ENCODE measurements around the gene KSR1.

DNA sequence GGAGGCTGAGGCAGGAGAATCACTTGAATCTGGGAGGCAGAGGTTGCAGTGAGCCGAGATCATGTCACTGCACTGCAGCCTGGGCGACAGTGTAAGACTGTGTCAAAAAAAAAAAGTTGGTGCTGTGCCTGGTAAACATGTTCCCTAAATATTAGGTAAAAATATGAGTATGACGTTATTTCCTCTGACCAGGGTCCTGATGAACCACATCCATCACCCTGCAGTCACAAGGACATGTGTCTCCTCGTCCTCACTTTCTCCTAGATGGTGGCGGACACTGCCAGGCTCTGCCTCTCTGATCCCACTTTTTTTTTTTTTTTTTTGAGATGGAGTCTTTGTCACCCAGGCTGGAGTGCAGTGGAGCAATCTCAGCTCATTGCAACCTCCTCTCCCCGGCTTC lies 203.4 kb downstream of the KSR1 start:
- no peak for TF ChIP-seq EP300 (IDR thresholded peaks at IDR 0.05; ENCODE audit: borderline replicate concordance in 1 of 2, control insufficient read depth in 1 of 2, low read depth in 2 of 2, low read length in 2 of 2)
- TF ChIP-seq CUX1 (IDR thresholded peaks at IDR 0.05; ENCODE audit: insufficient replicate concordance, low read depth, low read length), result no peak
- TF ChIP-seq, protein P1, sequence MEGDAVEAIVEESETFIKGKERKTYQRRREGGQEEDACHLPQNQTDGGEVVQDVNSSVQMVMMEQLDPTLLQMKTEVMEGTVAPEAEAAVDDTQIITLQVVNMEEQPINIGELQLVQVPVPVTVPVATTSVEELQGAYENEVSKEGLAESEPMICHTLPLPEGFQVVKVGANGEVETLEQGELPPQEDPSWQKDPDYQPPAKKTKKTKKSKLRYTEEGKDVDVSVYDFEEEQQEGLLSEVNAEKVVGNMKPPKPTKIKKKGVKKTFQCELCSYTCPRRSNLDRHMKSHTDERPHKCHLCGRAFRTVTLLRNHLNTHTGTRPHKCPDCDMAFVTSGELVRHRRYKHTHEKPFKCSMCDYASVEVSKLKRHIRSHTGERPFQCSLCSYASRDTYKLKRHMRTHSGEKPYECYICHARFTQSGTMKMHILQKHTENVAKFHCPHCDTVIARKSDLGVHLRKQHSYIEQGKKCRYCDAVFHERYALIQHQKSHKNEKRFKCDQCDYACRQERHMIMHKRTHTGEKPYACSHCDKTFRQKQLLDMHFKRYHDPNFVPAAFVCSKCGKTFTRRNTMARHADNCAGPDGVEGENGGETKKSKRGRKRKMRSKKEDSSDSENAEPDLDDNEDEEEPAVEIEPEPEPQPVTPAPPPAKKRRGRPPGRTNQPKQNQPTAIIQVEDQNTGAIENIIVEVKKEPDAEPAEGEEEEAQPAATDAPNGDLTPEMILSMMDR (IDR thresholded peaks at IDR 0.05 in 2 of 3, conservative IDR thresholded peaks at IDR 0.05 in 1 of 3; ENCODE audit: control insufficient read depth in 2 of 3, extremely low read depth in 1 of 3, insufficient read depth in 1 of 3, low read depth in 3 of 3, low read length in 3 of 3), result no peak
- TF ChIP-seq IKZF2 (IDR thresholded peaks at IDR 0.05), result no peak

Data from GM12878 (cell line).